ENCODE results near the gene PLB1. TPM values are rescaled to one million over a fixed set of nuclear protein-coding genes. Genes with fewer than 3 reads are reported as not detected.

PLB1 gene
- total RNA-seq, 1 experiment from 2014 or later = 1.0 TPM

DNA sequence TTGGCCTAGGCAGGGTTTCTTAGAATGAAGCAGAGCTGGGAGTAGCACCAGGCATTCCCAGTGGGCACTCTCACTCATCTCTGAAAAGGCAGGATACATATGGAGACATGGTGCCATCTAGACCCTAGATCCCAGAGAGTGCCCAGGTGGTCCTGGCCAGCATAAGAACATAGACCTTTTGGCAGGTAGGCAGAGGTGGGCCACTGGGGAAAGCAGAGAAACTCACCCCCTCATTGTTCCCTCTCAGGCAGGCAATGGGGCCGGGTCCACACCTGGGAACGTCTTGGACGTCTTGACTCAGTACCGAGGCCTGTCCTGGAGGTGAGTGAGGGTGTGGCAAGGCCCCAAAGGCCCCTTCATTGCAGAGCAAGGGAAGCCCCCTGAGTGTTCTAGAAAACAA lies 69.2 kb downstream of the PLB1 start:
- no peak for DNase-seq (ENCODE audit: low spot score)

- no peak for DNase-seq (ENCODE audit: low spot score)
Measured at GRCh38 chr2:28565720-28566295, 69.9 kb downstream of the PLB1 start.

GRCh38 chr2:28566521-28567041 lies 70.7 kb downstream of the PLB1 start:
- DNase-seq (ENCODE audit: low spot score) = peak; percentile 69

- DNase-seq (ENCODE audit: low spot score) = no peak
Measured at GRCh38 chr2:28567061-28567471, 71.2 kb downstream of the PLB1 start.

DNA sequence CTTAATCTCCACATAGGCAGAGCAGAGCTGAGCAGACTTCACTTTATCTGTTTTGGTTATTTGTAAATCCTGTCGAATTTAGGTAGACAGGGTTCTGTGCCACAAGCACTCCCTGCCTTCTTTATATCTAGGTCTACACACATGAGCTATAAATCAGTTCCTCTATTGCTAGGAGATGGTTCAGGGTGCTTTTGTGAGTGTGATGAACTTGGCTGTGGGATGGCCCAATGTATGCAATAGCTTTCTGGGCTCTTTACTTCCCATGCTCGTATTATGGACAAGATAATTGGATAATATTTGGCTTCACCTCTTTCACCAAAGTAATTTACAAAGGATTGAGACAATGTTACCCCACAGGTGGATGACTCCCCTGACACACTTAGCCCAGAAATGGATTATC lies 72.2 kb downstream of the PLB1 start:
- DNase-seq (ENCODE audit: low spot score) = no peak

DNA sequence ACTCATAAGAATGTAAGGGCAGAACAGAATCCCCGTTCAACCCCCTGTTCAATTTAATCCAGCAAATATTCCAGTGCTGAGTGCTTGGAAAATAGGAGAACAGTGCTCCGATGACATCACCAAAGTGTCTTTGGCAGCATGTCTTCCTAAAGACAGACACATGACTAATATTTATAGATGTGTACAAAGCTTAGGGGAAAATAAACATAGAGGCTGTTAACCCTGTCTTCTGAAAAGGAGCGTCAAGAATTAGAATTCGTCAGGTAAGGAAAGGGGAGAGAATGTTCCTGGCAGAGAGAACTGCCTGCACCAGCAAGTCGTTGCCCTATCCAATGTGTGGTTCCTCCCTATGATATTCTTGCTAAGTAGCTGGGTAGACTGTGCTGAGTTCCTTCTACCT lies 72.7 kb downstream of the PLB1 start:
- DNase-seq (ENCODE audit: low spot score) = no peak

DNA sequence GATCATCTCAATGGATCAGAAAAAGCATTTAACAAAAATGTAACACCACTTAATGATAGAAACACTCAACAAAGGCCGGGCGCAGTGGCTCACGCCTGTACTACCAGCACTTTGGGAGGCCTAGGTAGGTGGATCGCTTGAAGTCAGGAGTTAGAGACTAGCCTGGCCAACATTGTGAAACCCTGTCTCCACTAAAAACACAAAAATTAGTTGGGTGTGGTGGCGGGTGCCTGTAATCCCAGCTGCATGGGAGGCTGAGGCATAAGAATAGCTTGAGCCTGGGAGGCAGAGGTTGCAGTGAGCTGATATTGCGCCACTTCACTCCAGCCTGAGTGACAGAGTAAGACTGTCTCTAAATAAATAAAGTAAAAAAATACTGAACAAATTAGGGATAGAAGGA lies 74.6 kb downstream of the PLB1 start:
- no peak for DNase-seq (ENCODE audit: low spot score)

DNA sequence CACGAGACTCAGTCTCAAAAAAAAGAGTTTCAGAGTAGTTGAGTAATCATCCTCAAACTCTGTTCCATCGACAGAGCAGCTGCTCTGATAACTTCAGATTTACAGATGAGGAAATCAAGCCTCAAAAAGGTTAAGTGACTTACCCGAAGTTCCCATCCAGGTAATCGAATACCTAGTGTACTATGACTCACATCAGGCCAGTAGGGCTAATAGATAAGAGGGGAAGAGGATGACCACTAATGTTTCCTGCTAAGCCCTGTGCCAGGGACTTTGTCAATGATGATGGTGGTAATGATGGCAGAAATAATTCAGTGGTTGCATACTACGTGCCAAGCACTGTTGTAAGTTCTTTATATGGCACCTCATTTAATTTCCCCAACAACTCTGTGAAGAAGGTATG lies 80.9 kb downstream of the PLB1 start:
- DNase-seq (ENCODE audit: low spot score) = peak; percentile 26

GRCh38 chr2:28577791-28578680 lies 82.2 kb downstream of the PLB1 start:
- no peak for DNase-seq (ENCODE audit: low spot score)

GRCh38 chr2:28578774-28579173 lies 82.9 kb downstream of the PLB1 start:
- no peak for DNase-seq (ENCODE audit: low spot score)

GRCh38 chr2:28579606-28580005 lies 83.7 kb downstream of the PLB1 start:
- no peak for DNase-seq (ENCODE audit: low spot score)

DNA sequence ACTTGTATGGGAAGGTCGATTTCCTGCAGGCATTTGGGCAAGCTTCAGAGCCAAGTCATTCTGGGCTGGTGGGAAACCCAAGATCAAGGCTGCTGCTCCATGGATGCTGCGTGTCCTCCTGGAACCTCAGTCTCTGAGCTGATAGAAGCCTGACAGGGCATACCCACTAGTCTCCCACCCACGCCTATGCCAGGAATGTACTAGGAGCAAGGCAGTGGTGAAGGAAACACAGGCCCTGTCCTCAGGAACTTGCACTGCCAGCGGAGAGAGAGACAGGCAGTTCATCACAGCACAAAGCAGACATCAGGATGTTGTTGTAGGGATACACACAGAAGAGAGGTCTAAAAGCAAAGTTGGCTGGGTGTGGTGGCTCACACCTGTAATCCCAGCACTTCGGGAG lies 84.2 kb downstream of the PLB1 start:
- no peak for DNase-seq (ENCODE audit: low spot score)

- no peak for DNase-seq (ENCODE audit: low spot score)
Measured at GRCh38 chr2:28581312-28581711, 85.5 kb downstream of the PLB1 start.

- DNase-seq (ENCODE audit: low spot score) = no peak
Measured at GRCh38 chr2:28582152-28582551, 86.3 kb downstream of the PLB1 start.

DNA sequence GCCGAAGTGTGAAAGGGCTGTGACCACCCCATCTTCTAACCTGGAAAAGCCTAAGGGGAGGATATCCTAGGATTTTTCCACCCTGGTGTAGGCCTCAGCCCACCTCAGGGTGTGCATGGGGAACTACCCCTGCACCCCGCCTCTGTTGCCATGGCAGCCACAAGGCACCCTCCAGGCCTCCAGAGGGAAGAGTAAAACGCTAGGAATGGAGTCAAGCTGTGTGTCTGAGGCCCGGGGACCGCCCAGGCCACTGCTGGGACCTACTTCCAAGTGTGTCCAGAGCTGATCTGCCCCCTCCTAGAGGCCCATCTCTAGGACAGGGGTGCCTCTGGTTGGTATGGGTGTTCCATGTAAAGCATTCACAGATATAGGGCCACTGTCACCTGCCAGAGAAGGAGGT lies 86.7 kb downstream of the PLB1 start:
- DNase-seq (ENCODE audit: low spot score) = no peak

- peak; percentile 98 for DNase-seq (ENCODE audit: low spot score)
Measured at GRCh38 chr2:28583899-28584553, 88.2 kb downstream of the PLB1 start.

DNA sequence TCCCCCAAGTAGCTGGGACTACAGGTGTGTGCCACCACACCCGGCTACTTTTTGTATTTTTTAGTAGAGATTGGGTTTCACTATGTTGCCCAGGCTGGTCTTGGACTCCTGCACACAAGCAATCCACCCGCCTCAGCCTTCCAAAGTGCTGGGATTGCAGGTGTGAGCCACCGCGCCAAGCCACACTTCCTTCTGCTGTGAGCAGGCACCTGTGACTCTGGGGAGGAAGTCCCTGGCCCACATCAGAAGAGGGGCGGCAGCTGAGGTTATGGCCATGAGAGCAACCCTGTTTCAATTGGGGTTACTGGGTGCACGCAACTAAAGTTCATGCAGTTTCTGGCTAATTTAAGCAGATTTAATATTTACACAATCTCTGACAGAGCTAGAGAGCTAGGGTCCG lies 91.0 kb downstream of the PLB1 start:
- no peak for DNase-seq (ENCODE audit: low spot score)

DNA sequence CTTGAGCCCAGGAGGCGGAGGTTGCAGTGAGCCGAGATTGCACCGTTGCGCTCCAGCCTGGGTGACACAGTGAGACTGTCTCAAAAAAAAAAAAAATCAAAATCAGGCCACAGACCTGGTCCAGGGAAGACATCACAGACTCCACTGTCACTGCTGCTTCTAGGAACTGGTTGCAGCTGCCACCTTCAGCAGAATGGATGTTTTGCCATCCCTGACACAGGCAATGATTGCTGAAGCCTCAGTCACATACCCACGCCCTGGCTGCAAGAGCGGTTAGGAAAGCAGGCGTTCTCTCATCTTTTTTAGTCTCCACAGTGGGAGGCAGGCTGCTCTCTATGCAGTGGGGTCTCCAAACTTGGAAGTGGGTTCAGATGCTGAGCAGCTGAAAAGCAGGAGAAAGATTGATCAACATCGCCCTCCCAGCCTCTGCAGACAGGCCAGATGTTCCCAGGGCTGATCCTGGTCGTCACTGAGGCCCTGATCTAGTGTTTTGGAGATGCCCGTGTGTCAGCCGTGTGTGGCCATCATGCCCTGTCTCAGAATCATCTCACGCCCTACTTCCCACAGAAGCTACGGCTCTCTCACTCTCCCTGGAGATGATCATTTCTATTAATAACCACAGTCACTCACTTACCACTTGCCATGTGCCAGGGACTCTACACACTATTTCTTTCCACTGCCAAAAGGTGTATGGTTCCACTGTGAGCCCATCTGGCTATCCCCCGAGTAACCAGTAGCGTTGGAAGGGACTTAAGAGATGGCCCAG lies 91.8 kb downstream of the PLB1 start:
- no peak for DNase-seq (ENCODE audit: low spot score)

DNA sequence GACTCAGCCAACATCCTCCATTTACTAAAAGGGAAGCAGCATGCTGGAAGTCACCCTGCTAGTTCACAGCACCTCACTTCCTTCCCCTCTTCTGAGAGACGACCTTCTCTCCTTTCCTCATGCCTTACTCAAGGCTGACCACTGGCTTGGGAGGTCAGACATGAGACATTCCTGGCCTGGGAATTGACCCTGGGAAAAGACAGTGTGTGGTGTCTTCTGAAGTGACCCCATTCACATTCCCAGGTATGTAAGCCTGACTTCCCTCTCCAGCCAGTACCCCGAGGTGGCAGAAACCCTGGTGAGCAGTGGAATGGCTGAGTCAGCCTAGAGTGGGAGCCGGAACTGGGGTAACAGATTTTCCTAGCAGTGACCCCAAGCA lies 92.4 kb downstream of the PLB1 start:
- peak; percentile 35 for DNase-seq (ENCODE audit: low spot score)

DNA sequence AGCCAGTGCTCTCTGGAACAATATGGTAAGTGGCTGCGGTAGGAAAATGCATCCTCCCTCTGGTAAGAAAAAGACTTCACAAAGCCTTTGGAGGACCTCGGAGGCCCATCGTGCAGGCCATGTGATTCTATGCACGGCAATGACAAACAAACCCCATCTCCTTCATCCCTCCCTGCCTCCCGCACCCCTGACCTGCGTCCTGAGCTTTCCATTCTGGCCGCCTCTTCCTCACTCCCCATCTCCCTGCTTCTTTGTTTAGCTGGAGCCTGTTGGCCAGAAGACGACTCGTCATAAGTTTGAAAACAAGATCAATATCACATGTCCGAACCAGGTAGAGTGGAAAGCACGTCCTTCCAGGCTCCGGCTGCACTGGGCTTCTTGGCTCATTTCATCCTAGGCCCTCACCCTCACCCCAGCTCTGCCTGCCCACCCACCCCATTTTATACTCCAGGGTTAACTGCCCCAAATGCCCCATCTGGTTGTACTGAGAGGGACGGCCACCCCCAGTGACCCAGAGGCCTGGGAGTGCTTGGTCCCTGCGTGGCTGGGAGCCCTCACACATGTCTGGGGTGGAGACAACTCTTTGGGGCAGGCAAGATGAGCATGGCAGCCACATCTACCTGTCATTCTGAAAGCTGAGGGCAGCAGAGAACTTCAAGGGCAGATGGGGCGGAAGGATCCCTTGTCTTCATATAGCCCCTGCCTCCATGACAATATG lies 94.0 kb downstream of the PLB1 start:
- no peak for DNase-seq (ENCODE audit: low spot score)

Data from A172 (cell line).